ENCODE data around the gene SAMD14. TPM values are rescaled to one million over a fixed set of nuclear protein-coding genes. Genes with fewer than 3 reads are reported as not detected.

SAMD14 gene
- total and polyA plus RNA-seq, 7 donors: 0.55 to 2.7 (median 1.0) TPM

- ATAC-seq (peak in 3 of 4 donors; percentile 39 to 52 (median 45)), DNase-seq (peak; percentile 60 to 79)
- Histone ChIP-seq H3K4me1 (peaks cover 53% of the 10 kb centered on the region), H3K27me3 (ENCODE audit: insufficient read depth in 3 of 3, low read length in 2 of 3) (no peaks in the 10 kb centered on the region), H3K27ac (peak overlapping the region; percentile 99), H3K4me3 (no peak overlapping the region), H3K36me3 (ENCODE audit: insufficient read depth in 1 of 2, low read depth in 1 of 2) (peaks cover 0 to 14% of the 10 kb centered on the region in 2 donors), H3K9me3 (no peaks in the 10 kb centered on the region)
- intact Hi-C loops (cut with DNase I): no loop called here
- WGBS, 3 donors: 53 to 64% (median 64%) methylated on average over 10 to 11 of the region's 11 CpGs
- TF ChIP-seq CTCF (IDR thresholded peaks at IDR 0.05): no peak
Measured at GRCh38 chr17:50163843-50164696, 34.1 kb upstream of the SAMD14 start.

GRCh38 chr17:50162466-50163254, 32.7 kb upstream of the SAMD14 start:
- peak overlapping the region; percentile 30 for H3K27ac ChIP-seq
- 78 to 81% (median 78%) methylated on average over 8 of the region's 8 CpGs for WGBS, 3 donors

DNA sequence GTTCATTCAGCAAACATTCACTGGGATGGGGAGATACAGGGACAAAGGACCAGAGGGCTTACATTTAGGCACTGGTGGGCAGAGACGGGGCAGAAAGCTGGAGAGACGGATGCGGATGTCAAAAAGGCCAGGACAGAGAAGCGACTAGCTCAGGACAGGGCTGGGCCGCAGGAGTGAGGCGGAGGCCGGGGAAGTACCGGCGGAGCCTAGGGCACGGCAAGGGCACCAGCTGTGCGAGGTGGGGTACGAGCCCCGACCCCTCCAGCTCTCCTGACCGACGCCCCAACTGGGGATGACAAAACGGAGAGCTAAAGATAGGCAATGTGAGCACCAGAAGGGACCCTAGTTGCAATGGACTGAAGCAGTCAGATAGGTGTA, 31.9 kb upstream of the SAMD14 start:
- intact Hi-C loops (cut with DNase I): loop anchor here in 1 of 2 donors (1.0 to 2.0 kb wide), 3 partner anchors 10 to 45 kb away; no protein-coding TSS in a partner anchor
- no peaks in the 10 kb centered on the region for H3K36me3 ChIP-seq (ENCODE audit: insufficient read depth in 1 of 2, low read depth in 1 of 2)
- H3K27me3 ChIP-seq (ENCODE audit: insufficient read depth in 3 of 3, low read length in 2 of 3): no peaks in the 10 kb centered on the region
- peak in 1 of 2 donors; percentile 31 for DNase-seq
- no peak for TF ChIP-seq CTCF (IDR thresholded peaks at IDR 0.05)
- no peak for ATAC-seq
- H3K4me1 ChIP-seq: peaks cover 33% of the 10 kb centered on the region
- 50 to 59% (median 50%) methylated on average over 16 of the region's 16 CpGs for WGBS, 3 donors
- peak overlapping the region; percentile 66 for H3K27ac ChIP-seq
- H3K9me3 ChIP-seq: no peaks in the 10 kb centered on the region
- H3K4me3 ChIP-seq: peak overlapping the region; percentile 76

More at GRCh38 chr17:50162466-50163254, 32.7 kb upstream of the SAMD14 start:
- Histone ChIP-seq H3K4me1 (peaks cover 39% of the 10 kb centered on the region), H3K9me3 (no peaks in the 10 kb centered on the region), H3K27me3 (ENCODE audit: insufficient read depth in 3 of 3, low read length in 2 of 3) (no peaks in the 10 kb centered on the region), H3K4me3 (no peak overlapping the region), H3K36me3 (ENCODE audit: insufficient read depth in 1 of 2, low read depth in 1 of 2) (no peaks in the 10 kb centered on the region)
- intact Hi-C loops (cut with DNase I): no loop called here
- no peak for TF ChIP-seq CTCF (IDR thresholded peaks at IDR 0.05)
- ATAC-seq (no peak), DNase-seq (no peak)

GRCh38 chr17:50161023-50161910, 31.3 kb upstream of the SAMD14 start:
- ATAC-seq (peak; percentile 75 to 82 (median 78)), DNase-seq (peak; percentile 94 to 95)
- H3K27ac ChIP-seq: peak overlapping the region; percentile 66
- peak overlapping the region; percentile 76 for H3K4me3 ChIP-seq
- WGBS, 3 donors: 1 to 2% (median 1%) methylated on average over 50 to 53 of the region's 53 CpGs
- intact Hi-C loops (cut with DNase I): loop anchor here in 1 of 2 donors (1.0 to 2.0 kb wide), 3 partner anchors 9 to 44 kb away; no protein-coding TSS in a partner anchor
- no peaks in the 10 kb centered on the region for H3K27me3 ChIP-seq (ENCODE audit: insufficient read depth in 3 of 3, low read length in 2 of 3)
- H3K4me1 ChIP-seq: peaks cover 33% of the 10 kb centered on the region
- peak; percentile 91 for TF ChIP-seq CTCF (IDR thresholded peaks at IDR 0.05)
- H3K9me3 ChIP-seq: no peaks in the 10 kb centered on the region
- H3K36me3 ChIP-seq (ENCODE audit: insufficient read depth in 1 of 2, low read depth in 1 of 2): no peaks in the 10 kb centered on the region

All from psoas muscle (tissue), 8 donors.